HCT116 (cell line): ENCODE data around the gene FNBP1L.

Source experiments
- CTCF ChIP-seq, 3 experiments: fragments of 200-600 bp in 1 of 3; sonication (generic) in 1 of 3; IDR thresholded peaks in 2 of 3; conservative IDR thresholded peaks in 1 of 3; 2 replicates each; pipeline ENCODE4 v1.5.1; 2012 to 2017; ENCODE audit warnings: low read depth in 2 of 3, low read length in 2 of 3, antibody characterized with exemption in 1 of 3, borderline replicate concordance in 1 of 3, control low read depth in 1 of 3, mild to moderate bottlenecking in 1 of 3, mixed read lengths in 1 of 3, mixed run types in 1 of 3, moderate library complexity in 1 of 3; ENCODE audit not compliant: insufficient read depth in 1 of 3
- EGR1 ChIP-seq: IDR thresholded peaks from 2 replicates; pipeline ENCODE4 v1.6.1; 2012; ENCODE audit warnings: low read depth
- EZH2 ChIP-seq: fragments of 200-600 bp; sonication (generic); IDR thresholded peaks from 2 replicates; pipeline ENCODE4 v1.6.1; 2017; ENCODE audit warnings: antibody characterized with exemption, mixed run types
- ZBTB33 ChIP-seq: IDR thresholded peaks from 2 replicates; pipeline ENCODE4 v1.6.1; 2011; ENCODE audit warnings: mild to moderate bottlenecking, low read length, moderate library complexity; ENCODE audit not compliant: insufficient replicate concordance; ENCODE audit errors: extremely low read depth

GRCh38 chr1:93603601-93604000, 155.7 kb downstream of the FNBP1L start:
- TF ChIP-seq EGR1 (no peak), EZH2 (no peak), CTCF (IDR thresholded peaks at IDR 0.05 in 2 of 3, conservative IDR thresholded peaks at IDR 0.05 in 1 of 3; ENCODE audit: borderline replicate concordance in 1 of 3, insufficient read depth in 1 of 3, low read depth in 2 of 3, low read length in 2 of 3) (no peak), ZBTB33 (no peak)
